ENCODE results near the gene PNLIPRP1.

PNLIPRP1 gene

DNA sequence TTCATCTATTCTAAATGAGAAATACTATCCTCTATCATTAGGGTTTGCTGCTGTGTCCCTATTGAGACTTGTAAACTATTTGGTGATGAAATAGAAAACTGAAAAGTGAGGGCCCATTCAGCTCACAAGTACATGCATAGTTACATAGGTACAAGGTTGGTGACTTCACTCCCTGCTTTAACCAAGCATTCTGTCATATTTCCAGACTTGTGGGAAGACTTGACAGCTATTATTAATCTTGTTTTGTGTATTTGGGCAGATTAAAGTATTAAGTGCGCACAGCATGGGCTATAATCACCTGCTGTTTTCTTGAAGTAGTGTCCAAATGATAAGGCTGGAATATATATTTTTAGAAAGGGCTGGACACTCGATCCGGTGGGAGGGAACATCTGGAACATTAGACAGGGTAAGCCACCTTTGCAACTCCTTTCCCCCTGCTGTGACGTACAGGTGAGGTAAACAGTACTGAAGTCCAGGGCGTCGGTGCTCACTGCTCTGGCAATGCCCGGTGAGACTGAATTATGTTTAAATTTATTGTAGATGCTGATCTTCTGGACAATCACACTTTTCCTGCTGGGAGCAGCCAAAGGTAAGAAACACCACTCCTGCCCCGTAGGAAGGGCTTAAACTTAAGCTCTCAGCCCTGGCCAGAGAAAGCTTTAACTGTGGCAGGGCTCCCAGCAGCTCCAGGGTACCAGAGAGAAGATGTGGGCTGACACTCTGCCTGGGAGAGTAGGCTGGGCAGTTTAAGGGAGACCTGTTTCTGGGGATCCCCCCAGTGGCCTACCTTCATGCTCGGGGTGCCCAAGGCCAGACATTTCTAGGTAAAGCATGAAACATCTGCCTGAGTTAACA, at the start of gene PNLIPRP1:
PNLIPRP1 (plus strand) TSS at position 370 of the 855 bp plus-strand sequence; CDS start at position 541, 171 bp downstream.
- no peak for DNase-seq (ENCODE audit: low read depth in 1 of 2, low spot score in 1 of 2)

DNA sequence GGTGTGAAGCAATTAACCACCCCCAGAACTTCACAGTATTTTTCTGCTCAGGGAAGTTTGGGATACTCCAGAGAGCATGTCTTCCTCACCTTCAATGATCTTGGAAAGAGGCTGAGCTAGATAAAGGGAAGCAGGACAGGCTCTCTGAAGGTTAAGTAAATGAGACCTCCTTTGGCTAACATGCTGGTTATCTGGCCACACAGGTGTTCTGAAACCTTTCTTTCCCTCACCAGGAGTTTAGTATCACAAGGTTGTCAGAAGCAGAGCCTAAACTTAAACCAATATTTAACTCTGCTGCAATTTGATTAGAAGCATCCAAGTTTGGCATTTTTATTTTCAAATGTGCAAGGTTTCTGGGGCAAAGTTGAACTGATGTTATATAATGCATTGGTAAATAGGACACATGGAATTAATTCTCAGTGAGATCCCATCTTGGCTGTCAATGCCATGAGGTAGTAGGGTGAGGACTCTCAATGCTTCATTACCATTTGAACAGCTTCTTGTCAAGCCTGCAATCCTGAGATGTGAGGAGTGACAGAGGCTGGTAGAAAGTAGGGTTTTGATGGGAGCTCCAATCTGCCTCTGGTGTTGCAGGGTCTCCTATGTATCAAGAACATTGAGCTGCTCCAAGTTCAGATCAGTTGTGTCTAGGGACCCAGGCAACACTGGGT, 48.6 kb upstream of the PNLIPRP1 start:
- no peak for DNase-seq (ENCODE audit: low read depth in 1 of 2, low spot score in 1 of 2)

DNA sequence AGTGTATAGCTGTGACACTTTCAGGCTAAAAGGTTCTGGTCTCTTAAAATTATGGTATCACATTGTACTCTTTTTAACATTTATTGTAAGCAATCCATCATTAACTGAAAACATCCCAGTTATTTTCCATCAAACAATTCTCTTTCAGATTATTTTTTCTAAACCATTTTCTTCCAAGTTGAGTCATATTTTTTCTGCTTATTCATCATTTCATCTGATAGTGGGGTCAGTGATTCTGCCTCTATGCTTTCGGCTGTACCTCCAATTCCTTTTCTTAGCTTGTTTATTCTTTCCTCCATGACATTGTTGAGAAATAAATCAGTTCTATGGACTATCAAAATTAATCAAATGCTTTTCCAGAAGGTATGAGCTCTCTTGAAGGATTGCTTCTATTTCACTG, 45.6 kb upstream of the PNLIPRP1 start:
- DNase-seq (ENCODE audit: low read depth in 1 of 2, low spot score in 1 of 2): no peak

DNA sequence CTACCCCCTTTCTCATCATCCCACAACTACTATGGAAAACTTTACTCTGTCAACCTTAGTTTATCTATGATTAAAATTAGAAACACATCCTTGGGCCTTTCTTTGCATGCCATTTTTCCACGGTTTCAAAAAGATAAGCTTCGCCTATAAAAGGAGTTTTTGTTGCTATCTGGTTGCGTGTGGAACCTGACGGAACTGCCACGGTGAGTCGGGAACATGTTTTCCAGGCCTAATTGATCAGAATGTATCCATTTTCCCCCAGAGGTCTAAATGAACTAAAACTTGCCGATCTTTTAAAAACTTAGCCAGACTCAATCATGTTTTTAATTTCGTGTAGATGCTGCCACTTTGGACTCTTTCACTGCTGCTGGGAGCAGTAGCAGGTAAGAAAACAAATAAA, 45.0 kb upstream of the PNLIPRP1 start, which contains the start of gene PNLIP:
PNLIP (plus strand) TSS at position 176 of the 400 bp plus-strand sequence; CDS start at position 338, 162 bp downstream.
- DNase-seq (ENCODE audit: low read depth in 1 of 2, low spot score in 1 of 2): no peak

DNA sequence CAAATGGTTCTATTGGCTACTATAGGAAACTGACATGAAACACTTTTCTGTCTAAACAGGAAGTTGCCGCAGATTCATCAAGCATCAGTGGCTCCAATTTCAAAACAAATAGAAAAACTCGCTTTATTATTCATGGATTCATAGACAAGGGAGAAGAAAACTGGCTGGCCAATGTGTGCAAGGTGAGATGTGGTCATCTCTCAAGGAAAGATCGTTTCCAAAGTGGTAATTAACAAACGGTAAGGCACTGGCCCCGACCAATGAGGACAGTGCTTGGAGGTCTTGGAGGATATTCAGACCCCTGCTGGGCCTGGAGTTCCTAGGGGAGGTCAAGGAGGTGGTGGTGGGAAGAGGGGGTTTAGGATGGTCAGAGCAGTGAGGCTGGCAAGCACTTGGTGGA, 42.5 kb upstream of the PNLIPRP1 start:
- no peak for DNase-seq (ENCODE audit: low read depth in 1 of 2, low spot score in 1 of 2)

DNA sequence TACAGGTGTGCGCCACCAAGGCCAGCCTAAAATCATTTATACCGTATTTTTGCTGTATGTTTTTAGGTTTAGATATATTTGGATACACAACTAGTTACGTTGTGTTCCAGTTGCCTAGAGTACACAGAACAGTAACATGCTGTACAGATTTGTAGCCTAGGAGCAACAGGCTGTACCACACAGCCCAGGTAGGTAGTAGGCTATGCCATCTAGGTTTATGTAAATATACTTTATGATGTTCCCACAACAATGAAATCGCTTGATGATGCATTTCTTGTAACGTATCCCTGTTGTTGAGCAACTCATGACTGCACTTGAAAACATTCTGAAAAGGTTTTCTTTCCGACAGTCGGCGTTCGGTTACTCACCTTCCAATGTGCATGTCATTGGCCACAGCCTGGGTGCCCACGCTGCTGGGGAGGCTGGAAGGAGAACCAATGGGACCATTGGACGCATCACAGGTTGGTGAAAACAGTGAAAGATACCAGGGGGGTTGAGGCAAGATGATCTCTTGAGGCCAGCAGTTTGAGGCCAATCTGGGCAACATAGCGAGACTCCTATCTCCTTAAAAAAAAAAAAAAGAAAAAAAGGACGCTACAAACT, 37.3 kb upstream of the PNLIPRP1 start:
- DNase-seq (ENCODE audit: low read depth in 1 of 2, low spot score in 1 of 2): no peak

DNA sequence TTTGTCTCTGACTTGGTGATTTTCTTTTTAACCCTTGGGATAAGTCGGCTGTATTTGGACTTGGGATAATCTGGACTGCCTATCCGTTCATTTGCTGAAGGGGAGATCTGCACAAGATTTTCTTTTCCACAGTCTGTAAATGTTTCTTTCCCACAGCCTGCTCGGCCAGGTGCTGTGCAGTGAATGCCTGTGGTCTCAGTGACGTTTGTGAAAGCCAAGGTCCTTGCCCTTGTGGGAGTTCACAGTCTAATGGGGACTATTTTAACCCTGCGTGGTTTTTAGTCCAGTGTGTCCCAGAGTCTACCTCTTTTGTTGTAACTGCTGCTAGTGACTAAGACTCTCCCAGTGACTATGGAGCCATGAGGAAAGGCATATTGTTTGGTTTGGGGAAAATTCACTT, 36.1 kb upstream of the PNLIPRP1 start:
- no peak for DNase-seq (ENCODE audit: low read depth in 1 of 2, low spot score in 1 of 2)

DNA sequence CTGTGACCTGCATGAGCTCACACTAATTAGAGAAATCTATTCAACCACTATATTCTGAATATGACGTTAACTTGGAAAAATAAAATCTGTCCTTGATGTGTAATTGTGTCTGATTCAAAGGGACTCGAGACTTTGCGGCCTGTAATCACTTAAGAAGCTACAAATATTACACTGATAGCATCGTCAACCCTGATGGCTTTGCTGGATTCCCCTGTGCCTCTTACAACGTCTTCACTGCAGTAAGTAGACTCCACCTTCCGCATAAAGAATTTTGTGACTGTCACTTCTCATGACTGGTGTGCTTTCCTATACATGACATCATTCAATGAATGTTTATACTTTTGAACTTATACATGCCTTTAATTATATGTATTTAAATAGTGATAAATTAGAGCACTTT, 34.9 kb upstream of the PNLIPRP1 start:
- no peak for DNase-seq (ENCODE audit: low read depth in 1 of 2, low spot score in 1 of 2)

DNA sequence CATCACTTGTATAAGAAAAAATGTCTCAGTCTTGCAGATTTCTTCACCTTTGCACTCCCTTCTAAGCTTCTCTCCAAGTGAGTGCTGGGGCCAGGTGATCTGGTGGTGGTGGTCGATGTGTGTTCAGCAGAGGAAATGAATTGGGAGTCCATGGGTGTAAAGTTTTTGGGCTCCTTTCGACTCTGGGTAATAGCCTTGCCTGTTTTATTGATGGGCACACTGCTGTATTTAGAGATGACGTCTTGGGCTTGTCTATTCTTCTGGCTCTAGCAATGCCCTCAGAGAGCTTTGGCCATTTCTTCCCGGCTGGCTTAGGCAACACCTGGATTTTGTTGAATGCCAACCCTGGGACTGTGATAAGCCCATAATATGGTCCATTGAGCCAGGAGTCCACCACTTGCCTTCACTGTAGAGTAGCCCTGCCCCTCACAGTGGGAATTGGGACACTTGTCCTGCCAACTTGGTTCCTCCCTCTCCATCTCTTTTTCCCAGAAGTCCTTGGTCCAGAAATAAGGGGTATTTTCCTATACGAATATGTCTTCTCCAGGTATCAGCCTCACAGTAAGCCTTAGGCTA, 33.4 kb upstream of the PNLIPRP1 start:
- no peak for DNase-seq (ENCODE audit: low read depth in 1 of 2, low spot score in 1 of 2)

DNA sequence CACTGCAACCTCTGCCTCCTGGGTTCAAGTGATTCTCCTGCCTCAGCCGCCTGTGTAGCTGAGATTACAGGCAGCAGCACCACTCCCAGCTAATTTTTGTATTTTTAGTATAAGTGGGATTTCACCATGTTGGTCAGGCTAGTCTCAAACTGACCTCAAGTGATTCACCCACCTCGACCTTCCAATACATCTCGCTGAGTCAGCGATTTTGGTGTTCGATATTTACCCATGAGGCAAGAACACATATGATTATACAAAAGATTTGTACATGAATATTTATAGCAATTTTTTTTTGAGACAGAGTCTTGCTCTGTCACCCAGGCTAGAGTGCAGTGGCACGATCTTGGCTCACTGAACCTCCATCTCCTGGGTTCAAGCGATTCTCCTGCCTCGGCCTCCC, 25.2 kb upstream of the PNLIPRP1 start:
- DNase-seq (ENCODE audit: low read depth in 1 of 2, low spot score in 1 of 2): no peak

DNA sequence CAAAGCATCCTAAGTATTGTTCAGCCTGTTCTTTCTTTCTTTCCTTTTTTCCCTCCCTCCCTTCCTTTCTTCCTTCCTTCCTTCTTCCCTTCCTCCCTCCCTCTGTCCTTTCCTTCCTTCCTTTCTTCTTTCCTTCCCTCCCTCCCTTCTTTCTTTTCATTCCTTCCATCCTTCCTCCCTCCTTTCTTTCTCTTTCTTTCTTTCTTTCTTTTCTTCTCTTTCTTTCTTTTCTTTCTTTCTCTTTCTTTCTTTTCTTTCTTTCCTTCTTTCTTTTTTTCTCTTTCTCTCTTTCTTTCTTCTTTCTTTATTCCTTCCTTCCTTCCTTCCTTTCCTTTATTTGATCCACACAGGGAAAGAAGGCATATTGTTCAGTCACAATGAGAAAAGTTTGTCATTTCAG, 23.8 kb upstream of the PNLIPRP1 start:
- DNase-seq (ENCODE audit: low read depth in 1 of 2, low spot score in 1 of 2): no peak

DNA sequence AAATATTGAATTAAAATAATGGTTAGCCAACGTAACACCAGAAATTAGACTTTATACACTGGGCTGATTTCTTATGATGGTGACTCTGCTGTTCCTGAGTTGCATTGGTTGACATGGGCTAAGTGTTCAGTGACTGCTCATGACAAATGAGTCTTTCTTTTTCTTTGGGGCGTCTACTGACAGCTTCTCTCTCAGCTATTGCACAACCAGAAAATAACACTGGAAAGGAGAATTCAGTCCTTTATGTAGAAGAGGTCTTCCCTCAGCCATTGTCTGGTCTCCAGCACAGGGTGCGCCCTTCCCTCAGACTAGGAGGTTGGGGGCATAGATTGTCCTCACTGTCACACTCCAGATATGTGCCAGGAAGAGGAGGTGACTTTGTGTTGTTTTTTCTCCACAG, 23.4 kb upstream of the PNLIPRP1 start:
- DNase-seq (ENCODE audit: low read depth in 1 of 2, low spot score in 1 of 2): no peak

DNA sequence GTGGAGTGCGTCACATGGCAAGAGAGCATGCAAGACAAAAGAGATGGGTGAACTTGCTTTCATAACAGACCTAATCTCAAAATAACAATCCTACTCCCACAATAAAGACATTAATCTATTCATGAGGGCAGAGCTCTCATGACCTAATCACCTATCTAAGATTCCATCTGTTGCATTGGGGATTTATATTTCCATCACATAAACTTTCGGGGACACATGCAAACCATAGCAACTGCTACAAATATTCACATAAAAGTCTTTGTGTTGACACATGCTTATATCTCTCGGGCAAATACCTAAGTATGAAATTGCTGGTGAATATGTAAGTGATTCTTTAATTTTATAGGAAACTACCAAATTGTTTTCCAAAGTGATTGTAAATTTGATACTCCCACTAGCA, 16.0 kb upstream of the PNLIPRP1 start:
- no peak for DNase-seq (ENCODE audit: low read depth in 1 of 2, low spot score in 1 of 2)

DNA sequence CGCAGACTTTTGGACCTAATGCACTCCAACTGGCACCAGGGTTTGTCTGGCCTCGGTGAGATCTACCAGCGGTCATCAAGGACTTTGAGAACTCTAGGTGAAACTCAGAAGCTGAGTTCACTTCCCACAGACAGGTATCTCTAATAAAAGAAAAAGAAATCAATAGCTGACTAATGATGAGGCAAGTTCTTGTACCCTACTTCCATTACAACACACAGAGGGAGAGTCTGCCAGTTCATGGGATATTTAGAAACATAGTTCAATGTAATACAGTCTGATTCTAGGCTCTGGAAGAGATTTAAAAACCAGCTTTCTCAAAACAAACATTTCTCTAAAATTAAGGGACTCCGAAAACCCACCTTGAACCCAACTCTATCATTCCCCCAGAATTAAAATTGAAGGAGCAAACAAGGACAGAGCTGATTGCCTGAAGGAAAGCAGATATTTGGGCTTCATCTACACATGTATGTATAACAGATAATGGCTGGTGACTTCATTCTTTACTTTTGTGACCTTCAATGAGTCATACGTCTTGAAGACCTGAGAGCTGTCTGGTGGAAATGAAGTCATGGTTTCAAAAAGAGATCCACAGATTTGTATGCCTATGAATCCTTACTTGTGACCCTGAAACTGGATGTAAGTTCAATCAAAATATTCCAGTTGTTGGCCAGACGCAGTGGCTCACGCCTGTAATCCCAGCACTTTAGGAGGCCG, 2.7 kb upstream of the PNLIPRP1 start:
- no peak for DNase-seq (ENCODE audit: low read depth in 1 of 2, low spot score in 1 of 2)

DNA sequence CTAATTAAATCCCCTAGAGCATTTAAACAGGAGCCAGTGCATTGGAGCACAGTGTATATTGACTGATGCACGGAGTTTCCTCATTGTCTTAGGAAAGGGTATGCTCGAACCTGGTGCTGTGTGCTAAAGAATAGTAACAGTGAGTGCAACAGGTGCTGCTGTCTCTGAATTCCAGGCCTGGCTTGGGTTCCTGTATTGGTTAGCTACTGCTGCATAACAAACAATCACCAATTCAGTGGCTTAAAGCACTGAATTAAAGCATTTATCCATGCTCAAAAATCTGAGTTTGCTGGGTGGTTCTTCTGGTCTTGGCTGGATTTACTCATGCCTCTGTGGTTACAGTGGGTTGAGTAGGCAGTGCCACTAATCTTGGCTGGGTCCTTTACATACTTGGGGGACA, 1.8 kb upstream of the PNLIPRP1 start:
- no peak for DNase-seq (ENCODE audit: low read depth in 1 of 2, low spot score in 1 of 2)

DNA sequence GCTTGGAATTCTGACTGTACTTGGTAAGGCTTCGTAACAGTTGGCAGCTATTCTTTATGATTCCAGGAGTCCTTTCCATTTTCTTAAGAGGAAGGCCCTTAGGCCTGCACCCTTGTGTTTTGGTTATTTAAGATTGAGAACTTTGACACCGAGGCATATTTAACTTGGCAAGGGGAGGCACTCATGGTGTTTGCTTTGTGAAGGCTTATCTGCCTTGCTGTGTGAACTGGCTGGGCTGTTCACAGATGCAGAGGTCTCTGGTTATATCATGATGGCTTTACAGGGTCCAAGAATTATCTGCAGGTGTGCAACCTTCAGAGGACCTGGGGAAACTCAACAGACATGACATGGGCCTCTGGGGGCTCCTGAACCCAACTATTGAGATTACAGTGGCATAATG, 833 bp upstream of the PNLIPRP1 start:
- no peak for DNase-seq (ENCODE audit: low read depth in 1 of 2, low spot score in 1 of 2)

DNA sequence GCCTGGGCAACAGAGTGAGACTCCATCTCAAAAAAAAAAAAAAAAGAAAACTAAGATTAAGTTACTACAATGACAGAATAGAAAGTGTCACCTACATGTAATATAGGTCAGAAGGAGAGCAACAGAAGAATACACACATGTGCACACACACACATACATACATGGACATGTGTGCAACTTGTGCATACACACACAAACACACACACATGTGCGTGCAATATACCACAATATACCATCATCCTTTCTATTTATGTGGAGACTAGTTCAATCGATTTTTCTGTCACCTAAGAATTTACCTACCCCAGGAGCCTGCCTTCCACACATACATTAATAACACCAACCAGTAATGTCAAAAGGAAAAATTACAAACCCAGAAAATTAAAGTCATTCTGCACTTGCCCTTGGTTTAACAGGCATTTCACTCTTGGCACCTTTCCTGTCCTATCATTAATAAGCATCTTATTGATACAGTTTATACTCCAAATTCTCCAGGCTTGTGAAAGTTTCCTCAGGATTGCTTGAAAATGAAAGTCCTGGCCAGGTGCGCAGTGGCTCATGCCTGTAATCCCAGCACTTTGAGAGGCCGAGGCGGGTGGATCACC, 2.5 kb downstream of the PNLIPRP1 start:
- DNase-seq (ENCODE audit: low read depth in 1 of 2, low spot score in 1 of 2): no peak

DNA sequence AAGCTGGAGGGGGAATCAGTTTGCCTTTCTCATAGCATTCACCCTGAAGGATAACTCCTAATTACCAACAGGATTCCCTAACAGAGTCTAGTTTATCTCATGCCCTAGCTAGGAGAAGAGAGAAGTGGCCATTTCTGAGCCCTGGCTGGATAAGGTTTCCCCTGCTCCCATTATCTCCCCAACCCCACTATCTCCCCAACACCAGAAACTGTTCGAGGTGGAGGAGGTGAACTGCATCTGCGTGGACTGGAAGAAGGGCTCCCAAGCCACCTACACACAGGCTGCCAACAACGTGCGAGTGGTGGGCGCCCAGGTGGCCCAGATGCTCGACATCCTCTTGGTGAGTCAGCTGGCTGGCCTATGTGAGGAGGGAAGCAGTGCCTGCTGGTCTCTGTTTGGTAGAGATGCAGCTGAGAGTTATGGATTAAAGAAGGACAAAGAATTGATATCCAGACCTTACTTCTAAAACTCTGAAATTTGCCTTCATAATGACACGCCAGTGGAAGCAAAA, 3.8 kb downstream of the PNLIPRP1 start:
- DNase-seq (ENCODE audit: low read depth in 1 of 2, low spot score in 1 of 2): no peak

DNA sequence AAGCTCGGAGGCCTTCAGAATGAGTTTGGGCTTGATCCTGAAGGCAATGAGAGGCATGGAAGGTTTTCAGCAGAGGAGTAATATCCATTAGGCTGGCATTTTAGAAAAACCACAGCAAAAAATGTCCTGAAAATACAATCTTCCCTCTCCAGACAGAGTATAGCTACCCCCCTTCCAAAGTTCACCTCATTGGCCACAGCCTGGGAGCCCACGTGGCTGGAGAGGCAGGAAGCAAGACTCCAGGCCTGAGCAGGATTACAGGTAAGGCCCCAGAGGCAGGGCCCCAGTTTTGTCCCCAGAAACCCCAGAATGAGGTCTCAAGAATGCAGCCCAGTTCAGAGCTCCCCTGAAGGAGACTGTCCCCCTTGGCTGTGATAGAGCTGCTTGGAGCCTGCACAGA, 5.3 kb downstream of the PNLIPRP1 start:
- DNase-seq (ENCODE audit: low read depth in 1 of 2, low spot score in 1 of 2): no peak

DNA sequence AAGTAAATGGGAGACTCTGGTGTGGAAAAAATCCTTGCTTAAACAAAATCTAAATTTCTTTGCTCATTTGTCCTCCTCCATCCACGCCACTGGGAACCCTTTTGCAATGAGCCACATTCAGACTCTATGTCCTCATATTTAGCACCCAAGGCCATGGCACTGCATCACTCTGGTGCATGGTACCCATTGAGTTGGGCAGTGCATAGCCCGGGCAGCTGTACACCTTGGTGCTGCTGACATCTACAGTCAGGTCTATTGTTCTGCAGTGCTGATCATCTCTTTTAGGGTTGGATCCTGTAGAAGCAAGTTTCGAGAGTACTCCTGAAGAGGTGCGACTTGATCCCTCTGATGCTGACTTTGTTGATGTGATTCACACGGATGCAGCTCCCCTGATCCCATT, 6.8 kb downstream of the PNLIPRP1 start:
- no peak for DNase-seq (ENCODE audit: low read depth in 1 of 2, low spot score in 1 of 2)

DNA sequence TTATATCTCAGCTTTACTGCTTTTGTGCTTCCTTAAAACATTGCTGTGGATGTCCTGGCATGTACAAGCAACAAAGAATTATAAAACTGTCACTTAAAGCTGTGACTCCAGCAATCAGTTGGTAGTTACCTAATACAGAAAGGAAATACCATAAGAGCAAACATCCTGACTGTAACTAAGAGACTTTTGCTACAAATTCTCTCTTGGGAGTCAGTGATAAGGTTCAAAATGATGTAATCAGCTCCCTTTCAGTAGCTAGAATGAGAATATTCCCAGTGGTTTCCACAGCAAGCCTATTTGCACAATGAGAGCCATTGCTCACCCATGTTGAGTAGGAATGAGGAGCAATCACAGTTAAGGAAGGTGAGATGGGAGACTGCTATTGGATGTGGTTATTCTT, 7.6 kb downstream of the PNLIPRP1 start:
- no peak for DNase-seq (ENCODE audit: low read depth in 1 of 2, low spot score in 1 of 2)

All from activated CD4-positive, alpha-beta T cell treated with anti-CD3 and anti-CD28 coated beads, Interleukin-2, amount 50 U/mL, for 24 hours (primary cell).